ENCODE results near the gene RAB37.

Gene RAB37

GRCh38 chr17:74764751-74765286 lies 27.8 kb downstream of the RAB37 start:
- no peak for DNase-seq

GRCh38 chr17:74766413-74766812 lies 29.4 kb downstream of the RAB37 start:
- no peak for DNase-seq

- no peak for DNase-seq
Measured at GRCh38 chr17:74767111-74767516, 30.1 kb downstream of the RAB37 start.

- no peak for DNase-seq
Measured at GRCh38 chr17:74768069-74768762, 31.2 kb downstream of the RAB37 start.

GRCh38 chr17:74768763-74769114 lies 31.7 kb downstream of the RAB37 start:
- DNase-seq = no peak

- no peak for DNase-seq
Measured at GRCh38 chr17:74769266-74769855, 32.3 kb downstream of the RAB37 start.

- DNase-seq = no peak
Measured at GRCh38 chr17:74769856-74770497, 32.9 kb downstream of the RAB37 start.

GRCh38 chr17:74770498-74771318 lies 33.7 kb downstream of the RAB37 start:
- peak; percentile 81 for DNase-seq

- DNase-seq = no peak
Measured at GRCh38 chr17:74771319-74771914, 34.4 kb downstream of the RAB37 start.

GRCh38 chr17:74772053-74772452 lies 35.0 kb downstream of the RAB37 start:
- DNase-seq = no peak

- no peak for DNase-seq
Measured at GRCh38 chr17:74773414-74773813, 36.4 kb downstream of the RAB37 start.

- no peak for DNase-seq
Measured at GRCh38 chr17:74773871-74774286, 36.8 kb downstream of the RAB37 start.

GRCh38 chr17:74775409-74776043 lies 38.5 kb downstream of the RAB37 start:
- DNase-seq = peak; percentile 32

GRCh38 chr17:74776044-74776962 lies 39.2 kb downstream of the RAB37 start, which contains the start of gene NAT9:
TSS of gene NAT9 (minus strand) at chr17:74776345. CDS start at chr17:74775698, 647 bp downstream.
- peak; percentile 98 for DNase-seq

- DNase-seq = peak; percentile 65
Measured at GRCh38 chr17:74776990-74777389, 39.9 kb downstream of the RAB37 start.

- peak; percentile 56 for DNase-seq
Measured at GRCh38 chr17:74777901-74778515, 41.0 kb downstream of the RAB37 start.

- peak; percentile 44 for DNase-seq
Measured at GRCh38 chr17:74778960-74779359, 41.9 kb downstream of the RAB37 start.

GRCh38 chr17:74779501-74779900 lies 42.4 kb downstream of the RAB37 start:
- DNase-seq = no peak

GRCh38 chr17:74779948-74780400 lies 42.9 kb downstream of the RAB37 start:
- DNase-seq = peak; percentile 95
